ENCODE results near the gene EFCAB5. TPM values are rescaled to one million over a fixed set of nuclear protein-coding genes. Genes with fewer than 3 reads are reported as not detected.
"Not testable (repeated sequence)": the region's sequence is repeated elsewhere in the genome, so short reads cannot be mapped to it uniquely, and the experiment has no call there.

Gene EFCAB5
- total RNA-seq, 1 donor from 2014 or later, result 0.29 TPM

GRCh38 chr17:30113213-30113612 lies 171.8 kb downstream of the EFCAB5 start:
- no peak for DNase-seq (ENCODE audit: extremely low spot score, unreplicated experiment)
- H3K9me3 Mint-ChIP-seq, result no peaks in the 10 kb centered on the region
- no peaks in the 10 kb centered on the region for H3K27me3 Mint-ChIP-seq
- H3K4me3 Mint-ChIP-seq, result no peak overlapping the region
- no peak for TF ChIP-seq CTCF (conservative IDR thresholded peaks at IDR 0.05)
- H3K27ac Mint-ChIP-seq, result no peak overlapping the region
- H3K4me1 Mint-ChIP-seq (ENCODE audit: unreplicated experiment), result peaks cover 17% of the 10 kb centered on the region
- peaks cover 3% of the 10 kb centered on the region for H3K36me3 Mint-ChIP-seq

- peaks cover 15% of the 10 kb centered on the region for H3K36me3 Mint-ChIP-seq
- TF ChIP-seq CTCF (conservative IDR thresholded peaks at IDR 0.05), result no peak
These were observed 174.9 kb downstream of the EFCAB5 start for GRCh38 chr17:30116345-30116660.

GRCh38 chr17:30116661-30117551 lies 175.5 kb downstream of the EFCAB5 start, which contains the start of gene NSRP1:
Gene NSRP1 (plus strand): TSS chr17:30116816. CDS start chr17:30116844, 28 bp downstream.
- peak; percentile 94 for DNase-seq (ENCODE audit: extremely low spot score, unreplicated experiment)
- Mint-ChIP-seq H3K4me1 (ENCODE audit: unreplicated experiment) (peaks cover 24% of the 10 kb centered on the region), H3K9me3 (no peaks in the 10 kb centered on the region), H3K4me3 (peak within 1 kb of the TSS; percentile 99), H3K27me3 (no peaks in the 10 kb centered on the region), H3K36me3 (peaks cover 18% of the 10 kb centered on the region), H3K27ac (peak within 1 kb of the TSS; percentile 98)
- no peak for TF ChIP-seq CTCF (conservative IDR thresholded peaks at IDR 0.05)

More at GRCh38 chr17:30116345-30116660, 174.9 kb downstream of the EFCAB5 start:
- no peaks in the 10 kb centered on the region for H3K27me3 Mint-ChIP-seq
- peaks cover 24% of the 10 kb centered on the region for H3K4me1 Mint-ChIP-seq (ENCODE audit: unreplicated experiment)
- H3K4me3 Mint-ChIP-seq, result peak overlapping the region; percentile 99
- DNase-seq (ENCODE audit: extremely low spot score, unreplicated experiment), result no peak
- no peaks in the 10 kb centered on the region for H3K9me3 Mint-ChIP-seq
- H3K27ac Mint-ChIP-seq, result peak overlapping the region; percentile 98

DNA sequence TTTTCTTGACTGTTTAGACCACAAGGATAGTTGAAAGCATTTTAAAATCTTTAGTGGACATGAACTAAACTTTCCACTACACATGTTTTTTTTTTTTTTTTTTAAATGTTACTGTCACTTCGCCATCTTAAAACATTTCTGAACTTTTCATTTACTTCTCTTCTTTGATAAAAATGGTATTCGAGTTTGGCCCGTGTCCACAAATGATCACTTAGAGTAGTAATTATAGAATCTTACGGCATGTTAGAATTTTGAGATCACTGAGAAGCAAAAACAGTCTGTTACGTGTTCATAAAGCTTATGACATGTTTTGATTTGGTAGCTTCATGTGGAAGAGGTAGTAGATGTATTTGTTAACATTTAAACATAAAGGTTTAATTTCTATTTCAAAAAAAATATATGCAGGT lies 176.2 kb downstream of the EFCAB5 start:
- Mint-ChIP-seq H3K4me3 (peak overlapping the region; percentile 99), H3K9me3 (no peaks in the 10 kb centered on the region), H3K4me1 (ENCODE audit: unreplicated experiment) (peaks cover 24% of the 10 kb centered on the region), H3K27ac (peak overlapping the region; percentile 98), H3K27me3 (no peaks in the 10 kb centered on the region), H3K36me3 (peaks cover 21% of the 10 kb centered on the region)
- TF ChIP-seq CTCF (conservative IDR thresholded peaks at IDR 0.05), result no peak
- no peak for DNase-seq (ENCODE audit: extremely low spot score, unreplicated experiment)

DNA sequence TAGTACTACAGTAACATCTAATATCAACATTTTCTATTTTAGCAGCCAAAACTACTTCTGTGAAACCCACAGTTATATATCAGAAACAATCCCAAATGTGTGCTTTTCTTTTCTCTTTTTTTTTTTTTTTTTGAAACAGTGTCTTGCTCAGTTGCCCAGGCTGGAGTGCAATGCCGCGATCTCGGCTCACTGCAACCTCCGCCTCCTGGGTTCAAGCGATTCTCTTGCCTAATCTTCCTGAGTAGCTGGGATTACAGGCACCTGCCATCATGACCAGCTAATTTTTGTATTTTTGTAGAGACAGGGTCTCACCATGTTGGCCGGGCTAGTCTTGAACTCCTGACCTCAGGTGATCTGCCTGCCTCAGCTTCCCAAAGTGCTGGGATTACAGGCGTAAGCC lies 177.2 kb downstream of the EFCAB5 start:
- Mint-ChIP-seq H3K4me3 (peak overlapping the region; percentile 99), H3K4me1 (ENCODE audit: unreplicated experiment) (peaks cover 24% of the 10 kb centered on the region), H3K36me3 (peaks cover 21% of the 10 kb centered on the region), H3K27ac (peak overlapping the region; percentile 14)
- not testable (repeated sequence) for H3K27me3 Mint-ChIP-seq; DNase-seq (ENCODE audit: extremely low spot score, unreplicated experiment); H3K9me3 Mint-ChIP-seq

DNA sequence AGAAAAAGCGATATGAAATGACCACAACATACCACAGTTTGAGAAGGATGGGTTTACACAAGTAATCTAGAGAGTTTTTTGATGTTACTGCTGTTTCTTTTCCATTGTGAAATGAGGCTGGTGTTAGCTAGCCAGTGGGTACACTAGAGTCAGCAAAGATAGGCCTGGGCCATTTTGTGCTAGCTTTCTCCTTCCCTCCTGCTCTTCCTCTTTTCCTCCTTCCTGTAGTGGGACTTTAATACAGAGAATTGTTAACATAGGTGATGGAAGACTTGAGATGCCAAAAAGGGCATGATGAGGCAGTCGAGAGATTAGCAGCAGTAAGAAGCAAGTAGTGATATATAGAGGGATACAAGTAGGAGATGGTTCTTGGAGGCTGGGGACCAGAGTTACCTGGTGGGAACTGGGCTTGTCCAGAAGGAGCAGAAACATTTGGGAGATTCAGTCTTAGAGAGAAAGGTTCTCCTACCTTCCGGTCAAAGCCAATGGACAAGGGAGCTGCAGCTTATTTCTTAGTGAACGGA lies 182.9 kb downstream of the EFCAB5 start:
- H3K4me1 Mint-ChIP-seq (ENCODE audit: unreplicated experiment), result peaks cover 8% of the 10 kb centered on the region
- no peak overlapping the region for H3K4me3 Mint-ChIP-seq
- peaks cover 18% of the 10 kb centered on the region for H3K36me3 Mint-ChIP-seq
- H3K27me3 Mint-ChIP-seq, result no peaks in the 10 kb centered on the region
- no peak for DNase-seq (ENCODE audit: extremely low spot score, unreplicated experiment)
- no peak for TF ChIP-seq CTCF (conservative IDR thresholded peaks at IDR 0.05)
- no peak overlapping the region for H3K27ac Mint-ChIP-seq
- H3K9me3 Mint-ChIP-seq, result no peaks in the 10 kb centered on the region

Measured in type B pancreatic cell (in vitro differentiated cells).